ENCODE results near the gene PNMA8B. TPM values are rescaled to one million over a fixed set of nuclear protein-coding genes. Genes with fewer than 3 reads are reported as not detected.
"Not testable (repeated sequence)": the region's sequence is repeated elsewhere in the genome, so short reads cannot be mapped to it uniquely, and the experiment has no call there.

The PNMA8B gene
- polyA plus RNA-seq, 1 donor from 2014 or later, result not detected

DNA sequence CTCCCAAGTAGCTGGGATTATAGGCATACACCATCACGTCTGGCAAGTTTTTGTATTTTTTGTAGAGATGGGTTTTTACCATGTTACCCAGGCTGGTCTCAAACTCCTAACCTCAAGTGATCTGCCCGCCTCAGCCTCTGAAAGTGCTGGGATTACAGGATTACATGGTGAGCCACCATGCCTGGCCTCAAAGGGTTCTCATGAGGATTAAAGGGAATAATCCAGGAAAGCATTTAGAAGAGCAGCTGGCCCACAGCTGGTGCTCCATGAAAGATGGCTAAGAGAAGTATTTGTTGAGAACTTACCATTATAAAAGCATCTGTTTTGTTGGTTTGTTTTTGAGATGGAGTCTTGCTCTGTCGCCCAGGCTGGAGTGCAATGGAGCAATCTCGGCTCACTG lies 1.2 kb upstream of the PNMA8B start:
- H3K4me3 Mint-ChIP-seq, H3K27ac Mint-ChIP-seq, H3K4me1 Mint-ChIP-seq, H3K36me3 Mint-ChIP-seq, H3K9me3 Mint-ChIP-seq: not testable (repeated sequence)
- H3K27me3 Mint-ChIP-seq, result peaks cover 30% of the 10 kb centered on the region

DNA sequence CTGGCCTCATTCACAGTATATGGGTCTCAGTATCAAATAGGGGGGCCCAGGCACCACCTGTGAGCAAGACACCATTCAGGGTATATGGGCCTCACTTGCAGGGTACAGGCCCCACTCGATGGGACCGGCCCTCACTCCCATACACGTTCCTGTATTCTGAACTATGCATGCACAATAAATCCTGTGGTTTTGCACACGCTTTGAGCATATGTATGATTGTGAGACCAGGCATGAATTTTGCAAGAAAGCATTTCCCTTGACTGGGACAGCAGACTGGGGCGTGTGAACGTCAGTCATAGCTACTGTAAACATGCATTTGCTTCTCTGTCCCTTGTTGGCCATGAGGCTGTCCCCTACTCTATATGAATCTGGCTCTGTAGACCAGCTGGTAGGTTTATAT lies 637 bp upstream of the PNMA8B start:
- Mint-ChIP-seq H3K36me3 (peaks cover 2% of the 10 kb centered on the region), H3K9me3 (no peaks in the 10 kb centered on the region), H3K4me3 (no peak overlapping the region), H3K4me1 (peaks cover 0 to 5% (median 3%) of the 10 kb centered on the region in 3 donors), H3K27me3 (peaks cover 34% of the 10 kb centered on the region), H3K27ac (no peak overlapping the region)

GRCh38 chr19:46494941-46495785 lies 504 bp downstream of the PNMA8B start:
- Mint-ChIP-seq H3K27me3 (peaks cover 39% of the 10 kb centered on the region), H3K9me3 (no peaks in the 10 kb centered on the region), H3K27ac (no peak overlapping the region), H3K36me3 (peaks cover 2% of the 10 kb centered on the region), H3K4me3 (peak overlapping the region in 3 of 4 donors; percentile 3 to 68 (median 12)), H3K4me1 (peaks cover 0 to 6% (median 3%) of the 10 kb centered on the region in 3 donors)

DNA sequence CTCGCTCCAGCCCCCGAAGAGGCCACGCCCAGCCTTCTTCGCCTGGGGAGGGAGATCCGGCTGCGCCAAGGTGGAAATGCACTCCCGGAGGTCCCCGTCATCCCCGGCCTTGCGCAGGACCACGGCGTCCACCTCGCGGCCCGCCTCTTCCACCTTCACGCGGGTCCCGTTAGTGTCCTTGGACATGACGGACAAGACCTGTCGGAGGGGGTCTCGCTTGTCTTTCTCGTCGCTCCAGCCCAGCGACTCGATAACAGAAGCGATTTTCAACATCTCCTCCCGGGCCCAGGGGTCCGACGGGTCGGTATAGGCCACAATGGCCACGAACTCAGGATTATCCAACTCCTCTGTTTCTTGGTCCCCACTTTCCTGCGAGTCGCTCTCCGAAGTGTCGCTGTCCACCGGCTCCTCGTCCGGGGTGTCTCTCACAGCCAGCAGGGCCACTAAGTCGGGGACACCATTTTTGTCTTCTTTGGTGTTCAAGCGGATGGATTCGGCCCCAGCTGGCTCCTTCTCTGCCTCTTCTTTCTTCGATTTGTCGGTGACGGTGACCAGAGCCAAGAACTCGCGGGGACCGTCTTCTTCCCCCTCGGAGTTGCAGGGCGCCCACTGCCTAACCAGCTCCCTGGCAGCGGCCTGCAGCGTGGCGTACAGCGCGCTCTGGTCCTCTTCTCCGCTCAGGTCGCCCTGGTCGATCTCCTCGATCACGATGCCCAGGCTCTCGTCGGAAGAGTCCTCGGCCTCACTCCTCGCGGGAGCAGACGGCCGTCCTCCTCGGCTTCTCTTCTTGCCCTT lies 1.3 kb downstream of the PNMA8B start:
- H3K4me1 Mint-ChIP-seq, result peaks cover 0 to 4% (median 3%) of the 10 kb centered on the region in 3 donors
- no peaks in the 10 kb centered on the region for H3K9me3 Mint-ChIP-seq
- H3K27ac Mint-ChIP-seq, result peak overlapping the region in 2 of 3 donors; percentile 31 to 54
- peaks cover 44% of the 10 kb centered on the region for H3K27me3 Mint-ChIP-seq
- peak overlapping the region; percentile 12 to 76 (median 53) for H3K4me3 Mint-ChIP-seq
- no peaks in the 10 kb centered on the region for H3K36me3 Mint-ChIP-seq

DNA sequence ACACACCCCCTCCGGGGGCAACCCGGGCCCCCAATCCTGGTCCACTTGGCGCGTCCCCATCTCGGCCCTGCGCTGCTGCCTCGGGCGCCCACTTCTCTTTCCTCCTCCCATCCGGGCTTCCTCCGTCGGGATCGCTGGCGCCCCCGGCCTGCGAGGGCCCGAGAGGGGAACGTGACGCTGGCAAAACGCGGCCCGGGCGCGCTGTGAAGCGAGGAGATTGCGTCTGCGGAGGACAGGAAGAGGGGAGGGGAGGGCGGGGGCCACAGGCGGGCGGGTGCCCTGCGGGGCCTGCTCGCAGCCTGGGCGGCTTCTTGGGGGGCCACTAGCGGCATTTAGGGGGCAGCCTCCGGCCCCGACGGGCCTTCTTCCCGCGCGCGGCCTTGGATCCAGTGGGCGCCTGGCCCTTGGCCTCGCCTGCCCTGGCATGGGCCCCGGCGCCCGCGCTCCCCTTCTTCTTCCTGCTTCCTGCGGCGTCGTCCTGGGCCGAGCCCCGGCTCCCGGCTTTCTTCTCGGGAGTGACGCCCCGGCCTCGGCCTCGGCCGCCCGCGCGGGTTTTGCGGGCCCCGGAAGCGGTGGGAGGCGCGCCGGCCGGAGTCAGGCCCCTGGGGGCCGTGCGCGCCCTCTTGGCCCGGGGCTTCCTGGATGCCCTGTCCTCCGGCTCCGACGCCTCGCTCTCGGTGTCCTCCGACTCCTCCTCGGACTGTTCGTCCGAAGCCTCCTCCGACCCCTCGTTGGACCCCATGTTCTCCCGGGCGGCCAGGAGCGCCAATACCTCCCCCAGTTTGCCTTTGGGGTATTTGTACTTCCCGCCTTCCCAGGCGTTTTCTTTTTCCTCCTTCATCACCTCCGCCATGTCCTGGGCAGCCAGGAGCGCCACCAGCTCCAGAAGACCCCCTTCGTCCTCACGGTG lies 2.2 kb downstream of the PNMA8B start:
- Mint-ChIP-seq H3K27me3 (peaks cover 52% of the 10 kb centered on the region), H3K4me3 (peak overlapping the region in 1 of 4 donors; percentile 60), H3K27ac (no peak overlapping the region)

GRCh38 chr19:46492841-46493235 lies 2.8 kb downstream of the PNMA8B start:
- H3K27me3 Mint-ChIP-seq, result peaks cover 57% of the 10 kb centered on the region
- H3K27ac Mint-ChIP-seq, result no peak overlapping the region
- H3K4me1 Mint-ChIP-seq, result peaks cover 0 to 5% (median 3%) of the 10 kb centered on the region in 3 donors
- H3K9me3 Mint-ChIP-seq, result no peaks in the 10 kb centered on the region
- peak overlapping the region in 1 of 4 donors; percentile 17 for H3K4me3 Mint-ChIP-seq
- no peaks in the 10 kb centered on the region for H3K36me3 Mint-ChIP-seq

More for the DNA sequence above, 2.2 kb downstream of the PNMA8B start:
- H3K9me3 Mint-ChIP-seq, result no peaks in the 10 kb centered on the region
- no peaks in the 10 kb centered on the region for H3K36me3 Mint-ChIP-seq
- peaks cover 0 to 3% (median 2%) of the 10 kb centered on the region in 3 donors for H3K4me1 Mint-ChIP-seq

- H3K27me3 Mint-ChIP-seq, result peaks cover 61% of the 10 kb centered on the region
- H3K27ac Mint-ChIP-seq, result no peak overlapping the region
- H3K4me1 Mint-ChIP-seq, result peaks cover 0 to 5% (median 3%) of the 10 kb centered on the region in 3 donors
- no peaks in the 10 kb centered on the region for H3K9me3 Mint-ChIP-seq
- no peaks in the 10 kb centered on the region for H3K36me3 Mint-ChIP-seq
- H3K4me3 Mint-ChIP-seq, result peak overlapping the region in 1 of 4 donors; percentile 8
Observed at GRCh38 chr19:46491975-46492682, 3.5 kb downstream of the PNMA8B start.

DNA sequence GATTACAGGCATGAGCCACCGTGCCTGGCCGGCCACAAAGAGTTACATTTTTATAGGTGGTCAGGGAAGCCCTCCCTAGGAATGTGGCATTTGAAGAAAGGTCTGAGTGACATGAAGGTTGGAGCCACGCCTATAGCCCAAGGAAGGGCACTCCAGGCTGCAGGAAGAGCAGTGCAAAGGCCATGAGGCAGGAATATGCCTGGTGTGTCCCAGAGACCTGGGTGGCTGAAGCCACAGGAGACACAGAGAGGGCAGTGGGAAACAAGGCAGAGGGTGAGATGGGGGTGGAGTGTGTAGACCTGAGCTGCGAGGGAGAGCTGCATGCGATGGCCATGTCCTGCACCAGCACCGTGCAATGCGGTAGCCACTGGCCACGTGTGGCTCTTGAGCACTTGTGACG lies 4.9 kb downstream of the PNMA8B start:
- H3K27me3 Mint-ChIP-seq, result peaks cover 65% of the 10 kb centered on the region
- peaks cover 0 to 5% (median 2%) of the 10 kb centered on the region in 3 donors for H3K4me1 Mint-ChIP-seq
- H3K9me3 Mint-ChIP-seq, result no peaks in the 10 kb centered on the region
- no peak overlapping the region for H3K27ac Mint-ChIP-seq
- H3K4me3 Mint-ChIP-seq, result no peak overlapping the region
- H3K36me3 Mint-ChIP-seq, result no peaks in the 10 kb centered on the region

- Mint-ChIP-seq H3K36me3 (no peaks in the 10 kb centered on the region), H3K27me3 (peaks cover 65% of the 10 kb centered on the region), H3K9me3 (no peaks in the 10 kb centered on the region), H3K27ac (peak overlapping the region; percentile 53 to 83 (median 62)), H3K4me3 (peak overlapping the region in 2 of 4 donors; percentile 35 to 60), H3K4me1 (peaks cover 0 to 5% (median 2%) of the 10 kb centered on the region in 3 donors)
Observed at GRCh38 chr19:46489445-46490272, 6.0 kb downstream of the PNMA8B start.

GRCh38 chr19:46488551-46488950 lies 7.1 kb downstream of the PNMA8B start:
- Mint-ChIP-seq H3K27me3 (peaks cover 62% of the 10 kb centered on the region), H3K9me3 (no peaks in the 10 kb centered on the region), H3K36me3 (no peaks in the 10 kb centered on the region), H3K27ac (no peak overlapping the region), H3K4me1 (peaks cover 0 to 3% (median 0%) of the 10 kb centered on the region in 3 donors), H3K4me3 (peak overlapping the region in 1 of 4 donors; percentile 34)

DNA sequence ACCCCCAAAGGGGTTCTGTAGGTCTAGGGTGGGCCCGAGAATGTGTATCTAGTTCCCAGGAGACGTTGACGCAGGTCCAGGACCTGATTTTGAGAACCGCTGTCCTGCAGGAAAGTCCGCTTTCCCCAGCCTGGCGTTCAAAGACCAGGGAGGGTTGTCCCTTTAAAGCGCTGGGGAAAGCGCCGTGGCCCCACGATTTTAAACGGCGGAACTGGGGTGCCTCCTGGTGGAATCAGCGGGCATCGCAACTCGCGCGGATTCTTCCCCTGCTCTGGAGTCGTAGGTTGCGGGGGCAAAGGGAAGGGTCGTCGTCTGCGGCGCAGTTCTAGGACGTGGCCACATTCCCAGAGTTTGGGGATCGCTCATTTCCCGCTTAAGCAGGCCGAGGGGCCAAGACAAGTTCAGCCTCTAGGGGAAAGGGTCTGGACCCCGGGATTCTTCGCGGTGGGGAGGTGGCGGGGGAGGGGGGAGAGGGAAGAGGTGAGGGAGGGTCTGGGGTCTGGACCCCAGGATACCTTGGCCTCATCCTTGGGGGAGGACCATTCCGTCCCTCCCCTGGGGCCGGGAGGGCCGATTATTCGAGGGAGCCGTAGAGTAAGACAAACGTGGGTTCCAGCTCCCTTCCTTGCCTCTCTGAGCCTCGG lies 7.7 kb downstream of the PNMA8B start:
- Mint-ChIP-seq H3K4me1 (peaks cover 0 to 3% (median 0%) of the 10 kb centered on the region in 3 donors), H3K27ac (no peak overlapping the region), H3K4me3 (peak overlapping the region in 1 of 4 donors; percentile 57), H3K36me3 (no peaks in the 10 kb centered on the region), H3K9me3 (no peaks in the 10 kb centered on the region), H3K27me3 (peaks cover 62% of the 10 kb centered on the region)

DNA sequence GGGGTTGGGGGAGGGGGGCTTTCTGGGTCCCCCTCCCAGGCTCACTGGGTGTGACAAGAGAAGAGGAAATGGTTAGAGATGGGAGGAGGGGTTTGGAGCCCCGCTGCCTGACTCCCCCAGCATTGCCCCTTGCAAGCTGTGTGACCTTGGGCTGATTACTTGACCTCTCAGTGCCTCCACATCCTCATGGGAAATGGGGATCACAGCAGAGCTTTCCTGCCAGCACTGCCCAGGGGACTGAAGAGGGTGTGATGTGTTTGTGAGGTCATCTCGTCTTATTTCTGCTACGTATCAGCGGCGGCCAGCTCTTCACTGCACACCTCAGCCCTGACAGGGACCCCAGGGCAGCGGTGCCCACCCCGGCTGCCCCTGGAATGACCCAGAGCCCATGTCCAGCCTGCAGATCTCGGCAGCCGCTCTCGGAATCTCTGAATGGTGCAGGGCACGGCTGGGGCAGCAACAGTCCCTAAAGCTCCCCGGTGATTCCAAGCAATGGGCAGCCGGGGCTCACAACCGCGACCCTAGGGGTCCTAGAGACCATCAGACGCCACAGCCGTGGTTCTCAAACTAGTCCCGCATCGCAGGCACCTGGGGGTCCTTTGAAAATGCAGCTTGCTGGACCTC lies 8.4 kb downstream of the PNMA8B start:
- H3K36me3 Mint-ChIP-seq, result no peaks in the 10 kb centered on the region
- H3K4me3 Mint-ChIP-seq, result no peak overlapping the region
- H3K27me3 Mint-ChIP-seq, result peaks cover 62% of the 10 kb centered on the region
- peak overlapping the region in 1 of 3 donors; percentile 83 for H3K27ac Mint-ChIP-seq
- H3K9me3 Mint-ChIP-seq, result no peaks in the 10 kb centered on the region
- peaks cover 0 to 3% (median 0%) of the 10 kb centered on the region in 3 donors for H3K4me1 Mint-ChIP-seq

Data from IgD-negative memory B cell (primary cell).